ELF-1 (cell line): ENCODE measurements around the gene MYH7.
"Not testable (repeated sequence)": the region's sequence is repeated elsewhere in the genome, so short reads cannot be mapped to it uniquely, and the experiment has no call there.

Experiments
- DNase-seq: peaks from one replicate; pipeline ENCODE4 v3.0.0-alpha.2; 2016; ENCODE audit warnings: low read depth, low spot score

The MYH7 gene

GRCh38 chr14:23386266-23386657, 49.2 kb downstream of the MYH7 start:
- DNase-seq, result not testable (repeated sequence)

DNA sequence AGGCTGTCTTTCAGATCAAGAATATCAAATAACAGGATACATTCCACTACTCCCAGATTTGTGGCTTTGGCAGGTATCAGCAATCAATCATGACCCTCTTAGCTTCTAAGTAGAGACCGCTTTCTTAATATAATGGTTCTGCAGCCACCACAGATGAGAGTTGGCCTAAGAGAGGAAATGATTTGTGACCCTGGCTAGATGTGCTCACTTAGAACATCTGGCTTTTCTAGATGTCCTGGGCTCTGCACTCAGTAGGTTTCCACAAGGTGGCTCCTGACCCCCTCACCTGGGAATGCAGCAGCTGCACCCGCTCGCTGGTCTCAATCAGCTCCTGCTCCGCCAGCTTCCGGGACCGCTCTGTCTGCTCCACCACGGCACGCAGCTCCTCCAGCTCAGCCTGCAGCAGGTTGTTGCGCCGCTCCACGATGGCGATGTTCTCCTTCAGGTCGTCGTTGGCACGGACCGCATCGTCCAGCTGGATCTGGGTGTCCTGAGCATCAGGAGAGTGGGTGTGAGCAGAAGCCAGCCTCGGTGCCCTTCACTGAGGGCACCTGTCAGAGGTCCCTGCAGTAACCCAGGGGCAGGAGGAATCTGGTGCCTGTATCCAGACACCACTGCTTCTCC, 49.7 kb downstream of the MYH7 start:
- peak; percentile 21 for DNase-seq

DNA sequence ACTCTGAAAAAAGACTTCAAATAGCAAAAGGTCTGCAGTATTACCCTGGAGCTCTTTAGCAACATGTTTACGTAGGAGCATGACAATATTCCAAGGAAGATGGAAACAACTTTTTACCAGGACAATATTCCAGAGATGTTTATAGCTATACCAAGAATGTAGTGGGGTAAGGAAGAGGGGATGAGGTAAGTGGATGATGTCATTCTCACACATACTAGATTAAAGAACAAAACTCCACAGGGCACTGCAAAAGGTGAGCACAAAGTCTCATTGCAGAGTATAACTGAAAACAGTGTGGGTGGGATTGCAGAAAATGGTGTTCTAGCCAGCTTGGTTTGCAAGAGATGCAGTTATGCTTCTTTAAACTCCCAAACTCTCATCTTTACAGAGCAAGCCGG, 50.2 kb downstream of the MYH7 start:
- no peak for DNase-seq

DNA sequence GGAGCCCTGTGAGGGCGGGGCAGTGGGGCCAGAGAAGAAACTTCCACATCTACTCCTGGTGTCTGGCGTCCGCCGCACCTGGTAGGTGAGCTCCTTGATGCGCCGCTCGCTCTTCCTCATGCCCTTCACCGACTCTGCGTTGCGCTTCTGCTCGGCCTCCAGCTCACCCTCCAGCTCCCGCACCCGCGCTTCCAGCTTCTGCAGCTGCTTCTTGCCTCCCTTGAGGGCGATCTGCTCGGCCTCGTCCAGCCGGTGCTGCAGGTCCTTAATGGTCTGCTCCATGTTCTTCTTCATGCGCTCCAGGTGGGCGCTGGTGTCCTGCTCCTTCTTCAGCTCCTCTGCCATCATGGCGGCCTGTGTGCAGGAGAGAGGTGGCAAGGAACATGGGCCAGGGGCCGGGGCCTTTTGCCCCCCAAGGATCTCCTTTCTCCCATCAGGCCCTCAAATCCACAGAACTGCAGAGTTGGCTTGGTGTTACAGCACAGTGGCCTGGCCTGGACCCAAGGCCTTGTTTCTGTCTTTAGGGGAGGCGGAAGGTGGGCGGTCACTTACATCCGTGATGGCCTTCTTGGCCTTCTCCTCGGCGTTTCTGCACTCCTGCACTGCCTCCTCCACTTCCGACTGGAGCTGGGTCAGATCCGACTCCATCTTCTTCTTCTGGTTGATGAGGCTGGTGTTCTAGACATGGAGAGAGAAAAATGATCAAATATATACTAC, 50.9 kb downstream of the MYH7 start:
- no peak for DNase-seq

- DNase-seq, result no peak
These were observed 52.6 kb downstream of the MYH7 start for GRCh38 chr14:23382731-23383440.

GRCh38 chr14:23382276-23382675, 53.2 kb downstream of the MYH7 start:
- DNase-seq, result no peak

- no peak for DNase-seq
These were observed 53.6 kb downstream of the MYH7 start for GRCh38 chr14:23381871-23382270.

GRCh38 chr14:23380976-23381375, 54.5 kb downstream of the MYH7 start:
- no peak for DNase-seq

GRCh38 chr14:23380197-23380914, 55.1 kb downstream of the MYH7 start:
- no peak for DNase-seq

DNA sequence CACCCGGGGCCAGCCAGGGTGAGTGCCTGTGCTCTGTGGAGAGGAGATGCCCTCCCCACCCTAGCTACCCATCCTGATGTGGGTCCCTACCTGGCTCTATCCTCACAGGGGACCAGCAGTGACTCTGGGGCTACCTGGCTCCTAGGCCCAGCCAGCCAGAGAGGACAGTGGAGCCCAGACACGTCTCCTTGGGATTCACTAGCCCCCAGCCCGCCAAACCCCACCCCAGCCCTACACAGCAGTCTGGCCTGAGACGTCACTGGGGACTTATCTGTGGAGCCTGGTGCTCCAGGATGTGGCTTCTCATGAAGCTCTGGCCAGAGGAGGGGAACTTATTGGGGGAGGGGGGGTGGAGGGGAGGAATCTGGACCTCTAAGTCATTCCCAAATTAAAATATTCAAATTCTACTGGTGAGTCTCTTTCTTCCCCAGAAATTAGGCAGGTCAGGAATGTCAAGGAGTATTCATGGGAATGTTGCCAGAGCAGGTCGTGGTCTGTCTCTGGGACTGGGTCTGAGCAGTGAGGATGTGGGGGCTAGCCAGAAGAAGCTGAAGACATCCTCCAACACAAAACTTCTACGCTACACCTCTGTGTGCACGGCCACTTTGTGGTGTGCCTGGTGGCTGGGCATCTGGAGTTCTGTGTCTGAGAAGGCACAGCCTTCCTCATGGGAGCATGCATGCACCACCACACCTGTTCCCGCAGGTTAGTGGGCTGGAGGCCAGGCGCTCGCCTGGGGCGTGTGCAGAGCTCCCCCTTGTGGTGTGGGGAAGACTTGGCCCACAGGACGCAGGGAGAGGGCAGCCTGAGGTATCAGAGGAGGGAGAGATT, 55.9 kb downstream of the MYH7 start:
- DNase-seq, result peak; percentile 78

DNA sequence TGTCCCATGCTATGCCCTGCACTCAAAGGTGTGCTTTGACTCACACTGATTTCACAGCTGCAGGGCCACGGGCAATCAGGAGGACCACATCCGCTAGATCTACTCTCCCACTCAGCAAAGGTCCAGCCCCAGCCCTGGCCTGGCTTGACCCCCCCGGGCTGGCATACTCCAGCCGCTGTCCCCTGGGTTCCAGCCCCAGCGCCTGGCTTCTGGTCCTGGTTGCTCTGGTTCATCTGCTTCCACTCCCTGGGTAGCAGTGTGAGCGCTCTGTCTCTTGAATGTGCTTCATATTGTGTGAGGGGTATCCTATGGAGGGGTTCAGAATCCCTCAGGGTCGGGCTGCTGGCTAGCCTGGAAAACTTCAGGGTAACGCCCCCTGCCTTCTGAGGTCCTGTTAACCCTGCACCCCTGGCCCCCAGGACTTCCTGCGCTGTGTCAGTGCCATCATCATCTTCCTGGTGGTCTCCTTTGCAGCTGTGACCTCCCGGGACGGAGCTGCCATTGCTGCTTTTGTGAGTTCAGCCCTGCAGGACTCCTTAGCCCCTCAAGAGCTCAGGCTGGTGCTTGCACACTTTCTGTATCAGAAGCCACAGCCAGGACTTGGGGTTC, 56.7 kb downstream of the MYH7 start:
- DNase-seq, result no peak

DNA sequence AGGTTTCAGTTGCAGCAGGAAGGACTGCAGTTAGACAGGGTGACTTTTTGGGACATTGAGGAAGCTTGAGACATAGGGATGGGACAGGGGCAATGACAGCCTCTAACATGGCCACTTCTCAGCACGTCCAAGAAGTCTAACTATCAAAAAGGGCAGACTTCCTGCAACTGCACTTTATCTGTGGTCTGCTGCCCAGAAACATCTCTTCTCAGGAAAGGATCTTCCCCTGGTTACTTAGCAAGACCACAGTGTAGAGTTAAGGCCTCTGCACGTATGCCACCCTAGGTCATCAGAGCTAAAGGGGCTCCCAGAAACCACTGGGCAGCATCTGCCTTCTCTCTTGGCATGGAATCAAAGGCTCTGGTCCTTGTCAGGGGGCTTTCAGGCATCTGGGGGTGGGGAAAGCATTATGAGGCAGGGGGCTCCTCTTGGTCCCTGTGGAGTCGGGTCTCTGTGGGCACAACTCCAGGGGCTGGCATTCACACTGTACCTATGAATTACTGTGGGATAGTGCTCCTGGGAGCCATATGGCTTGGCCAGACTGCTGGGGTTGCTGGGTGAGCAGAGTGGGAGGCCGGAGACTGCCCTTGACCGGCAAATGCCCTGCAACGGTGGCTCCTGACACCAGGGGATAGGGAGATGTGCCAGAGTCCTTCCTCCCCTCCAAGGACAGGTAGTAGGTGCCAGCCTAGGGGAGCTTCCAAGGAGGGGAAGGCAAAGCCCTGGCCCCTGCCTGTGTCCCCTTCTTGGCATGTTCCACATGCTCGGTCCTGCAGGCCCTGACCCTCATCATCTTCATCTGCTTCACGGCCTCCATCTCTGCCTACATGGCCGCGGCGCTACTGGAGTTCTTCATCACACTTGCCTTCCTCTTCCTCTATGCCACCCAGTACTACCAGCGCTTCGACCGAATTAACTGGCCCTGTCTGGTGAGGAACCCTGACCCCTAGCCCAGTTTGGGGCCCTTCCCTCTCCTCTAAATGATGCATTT, 57.6 kb downstream of the MYH7 start:
- DNase-seq, result no peak

DNA sequence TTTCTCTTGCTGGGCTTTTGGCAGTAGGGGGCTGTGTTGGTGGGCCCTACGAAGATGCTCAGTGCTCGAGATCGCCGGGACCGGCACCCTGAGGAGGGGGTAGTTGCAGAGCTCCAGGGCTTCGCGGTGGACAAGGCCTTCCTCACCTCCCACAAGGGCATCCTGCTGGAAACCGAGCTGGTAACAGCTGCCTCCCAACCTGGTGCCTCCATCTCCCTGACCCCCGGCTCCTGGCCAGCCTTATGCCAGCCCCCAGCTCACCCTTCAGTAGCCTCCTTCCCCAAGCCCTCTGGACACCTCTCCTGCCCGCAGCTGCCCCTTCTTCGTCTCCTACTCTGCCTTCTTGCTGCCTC, 58.3 kb downstream of the MYH7 start:
- DNase-seq, result no peak

DNA sequence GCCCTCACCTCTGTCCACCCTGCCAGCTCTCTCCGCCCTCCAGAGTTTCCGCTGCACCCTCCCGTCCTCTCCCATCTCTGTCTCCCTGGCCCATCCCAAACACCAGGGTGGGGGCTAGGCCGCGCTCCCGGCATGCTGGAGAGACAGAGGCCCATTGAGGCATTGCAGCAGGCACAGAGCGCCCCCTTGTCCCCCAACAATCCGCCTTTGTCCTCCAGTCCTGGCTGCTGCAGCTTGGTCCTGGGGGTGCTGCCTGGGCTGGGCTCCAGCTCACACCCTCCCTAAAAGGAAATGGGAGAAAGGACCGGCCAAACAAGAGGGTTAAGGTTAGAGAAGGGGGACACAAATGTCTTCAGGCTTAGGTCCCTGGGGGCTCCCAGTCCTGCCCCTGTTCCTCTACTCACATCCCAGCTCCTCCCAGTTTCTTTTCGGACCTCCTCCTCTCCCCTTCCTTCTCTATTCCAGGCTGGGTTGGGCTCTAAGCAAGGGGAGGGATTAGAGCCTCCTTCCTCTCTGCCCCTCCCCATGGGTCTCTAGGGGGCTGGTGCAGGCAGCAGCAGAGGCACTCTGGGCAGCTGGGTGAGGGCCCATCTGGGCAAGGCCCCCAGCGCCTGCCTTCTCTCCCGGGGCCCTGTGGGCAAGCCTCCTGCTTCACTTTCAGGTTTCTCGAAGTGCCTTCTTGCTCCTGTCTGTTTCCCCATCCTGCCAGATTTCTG, 58.8 kb downstream of the MYH7 start, which contains the start of gene CMTM5:
Gene CMTM5 (plus strand): TSS at position 565 of the 716 bp plus-strand sequence. CDS start 206 bp downstream, outside the sequence.
- DNase-seq, result peak; percentile 49

- DNase-seq, result no peak
These were observed 59.8 kb downstream of the MYH7 start for GRCh38 chr14:23375527-23376251.

GRCh38 chr14:23373041-23373440, 62.4 kb downstream of the MYH7 start:
- no peak for DNase-seq

DNA sequence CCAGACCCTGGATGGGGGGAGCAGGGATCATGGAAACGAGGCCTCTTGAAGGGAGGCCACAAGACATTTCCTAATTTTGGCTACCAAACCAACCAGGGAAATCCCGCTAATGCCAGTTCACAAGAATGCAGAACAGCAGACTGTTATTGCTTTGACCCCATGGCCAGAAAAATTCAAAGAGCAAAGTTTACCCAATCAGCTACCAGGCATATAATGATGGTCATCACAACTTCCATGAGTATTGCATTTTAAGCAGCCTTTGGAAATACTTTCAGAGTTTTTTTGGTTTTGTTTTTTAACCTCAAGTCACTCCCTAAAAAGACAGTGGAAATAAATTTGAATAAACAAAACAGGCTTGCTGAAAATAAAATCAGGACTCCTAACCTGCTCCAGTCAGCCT, 63.0 kb downstream of the MYH7 start, which contains the start of gene IL25:
Gene IL25 (plus strand): TSS at position 301 of the 400 bp plus-strand sequence.
- no peak for DNase-seq

DNA sequence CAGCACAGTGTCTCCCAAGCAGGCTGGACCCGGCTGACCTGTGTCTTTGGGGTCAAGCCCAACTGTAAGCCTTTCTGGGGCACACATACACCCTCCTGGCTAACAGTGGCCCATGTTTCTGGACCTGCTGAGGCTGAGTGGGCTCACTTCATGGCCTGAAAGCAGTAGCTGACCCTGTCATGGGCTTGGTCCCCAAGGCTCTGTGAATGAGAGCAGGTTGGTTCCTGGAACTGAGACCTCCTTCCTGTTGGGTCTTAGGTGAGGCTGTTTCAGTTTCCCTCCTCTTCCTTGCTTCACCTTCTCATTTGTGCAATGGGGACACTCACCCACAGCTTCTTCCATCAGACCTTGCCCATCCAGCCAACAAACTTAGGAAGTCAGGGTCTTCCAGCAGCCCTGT, 63.6 kb downstream of the MYH7 start:
- DNase-seq, result no peak
